H9 (cell line): ENCODE results near the gene FMN1. TPM values are rescaled to one million over a fixed set of nuclear protein-coding genes. Genes with fewer than 3 reads are reported as not detected.

Experiments used
- DNase-seq: peaks from one replicate; pipeline ENCODE4 v3.0.0-alpha.2; 2017
- H2AFZ ChIP-seq: one replicate; pipeline ENCODE4 v1.6.1; 2013; ENCODE audit warnings: mild to moderate bottlenecking, low read length, control low read depth, moderate library complexity
- H2AK5ac ChIP-seq: 2 replicates; pipeline ENCODE4 v1.6.1; 2013; ENCODE audit warnings: low read length, control low read depth, mixed read lengths; ENCODE audit not compliant: insufficient read length
- H2BK120ac ChIP-seq: one replicate; pipeline ENCODE4 v1.6.1; 2013; ENCODE audit warnings: low read depth, mild to moderate bottlenecking, low read length, control low read depth, inconsistent platforms; ENCODE audit not compliant: poor library complexity, severe bottlenecking
- H2BK12ac ChIP-seq: 2 replicates; pipeline ENCODE4 v1.6.1; 2013; ENCODE audit warnings: low read length, control low read depth, mixed read lengths, low read depth; ENCODE audit not compliant: insufficient read length
- H2BK15ac ChIP-seq: 2 replicates; pipeline ENCODE4 v1.6.1; 2013; ENCODE audit warnings: low read depth, low read length, control low read depth
- H2BK20ac ChIP-seq: one replicate; pipeline ENCODE4 v1.6.1; 2013; ENCODE audit warnings: low read depth, mild to moderate bottlenecking, low read length, control low read depth, inconsistent platforms; ENCODE audit not compliant: poor library complexity, severe bottlenecking
- H2BK5ac ChIP-seq: 2 replicates; pipeline ENCODE4 v1.6.1; 2013; ENCODE audit warnings: low read length, control low read depth, mixed read lengths; ENCODE audit not compliant: insufficient read length
- H3K14ac ChIP-seq: 2 replicates; pipeline ENCODE4 v1.6.1; 2013; ENCODE audit warnings: low read length, control low read depth; ENCODE audit not compliant: insufficient read depth
- H3K18ac ChIP-seq: 2 replicates; pipeline ENCODE4 v1.6.1; 2013; ENCODE audit warnings: low read depth, mild to moderate bottlenecking, mixed read lengths, low read length, control low read depth; ENCODE audit not compliant: insufficient read length
- H3K23ac ChIP-seq: 2 replicates; pipeline ENCODE4 v1.6.1; 2013; ENCODE audit warnings: low read length, control low read depth, mixed read lengths, low read depth; ENCODE audit not compliant: insufficient read length
- H3K23me2 ChIP-seq: 2 replicates; pipeline ENCODE4 v1.6.1; 2013; ENCODE audit warnings: low read depth, mild to moderate bottlenecking, mixed read lengths, low read length, control low read depth; ENCODE audit not compliant: insufficient read length, poor library complexity, severe bottlenecking
- H3K27ac ChIP-seq: 2 replicates; pipeline ENCODE4 v1.5.1; 2013; ENCODE audit warnings: low read length, control low read depth, mixed read lengths, low read depth; ENCODE audit not compliant: insufficient read length
- H3K27me3 ChIP-seq: 2 replicates; pipeline ENCODE4 v1.6.1; 2013; ENCODE audit warnings: low read length, control low read depth, inconsistent platforms; ENCODE audit not compliant: insufficient read depth
- H3K4ac ChIP-seq: 2 replicates; pipeline ENCODE4 v1.6.1; 2013; ENCODE audit warnings: low read depth, mild to moderate bottlenecking, control low read depth, inconsistent platforms, low read length, moderate library complexity
- H3K4me1 ChIP-seq: 2 replicates; pipeline ENCODE4 v1.6.1; 2013; ENCODE audit warnings: low read length, control low read depth, inconsistent platforms; ENCODE audit not compliant: insufficient read depth
- H3K4me2 ChIP-seq: 2 replicates; pipeline ENCODE4 v1.6.1; 2013; ENCODE audit warnings: low read length, control low read depth, mixed read lengths; ENCODE audit not compliant: insufficient read length, insufficient read depth
- H3K56ac ChIP-seq: 2 replicates; pipeline ENCODE4 v1.6.1; 2013; ENCODE audit warnings: low read depth, mild to moderate bottlenecking, mixed read lengths, low read length, control low read depth; ENCODE audit not compliant: insufficient read length
- H3K79me1 ChIP-seq: 2 replicates; pipeline ENCODE4 v1.6.1; 2013; ENCODE audit warnings: low read depth, mild to moderate bottlenecking, moderate library complexity, low read length, control low read depth, inconsistent platforms; ENCODE audit not compliant: insufficient read depth, poor library complexity, severe bottlenecking
- H3K79me2 ChIP-seq: 2 replicates; pipeline ENCODE4 v1.6.1; 2013; ENCODE audit warnings: low read length, control low read depth, inconsistent platforms; ENCODE audit not compliant: insufficient read depth
- H3K9ac ChIP-seq: 2 replicates; pipeline ENCODE4 v1.6.1; 2013; ENCODE audit warnings: low read length, control low read depth, mixed read lengths; ENCODE audit not compliant: insufficient read length; ENCODE audit errors: extremely low read depth
- H3K9me3 ChIP-seq: one replicate; pipeline ENCODE4 v1.6.1; 2013; ENCODE audit warnings: low read depth, low read length, inconsistent platforms; ENCODE audit not compliant: control insufficient read depth
- H3T11ph ChIP-seq: one replicate; pipeline ENCODE4 v1.6.1; 2013; ENCODE audit warnings: mild to moderate bottlenecking, low read length, control low read depth, inconsistent platforms
- H4K20me1 ChIP-seq: one replicate; pipeline ENCODE4 v1.6.1; 2013; ENCODE audit not compliant: control insufficient read depth, insufficient read length, insufficient read depth
- H4K5ac ChIP-seq: 2 replicates; pipeline ENCODE4 v1.6.1; 2013; ENCODE audit warnings: low read depth, mild to moderate bottlenecking, mixed read lengths, low read length, control low read depth; ENCODE audit not compliant: insufficient read length
- H4K8ac ChIP-seq: replicated peaks from 2 replicates; pipeline ENCODE4 v1.6.1; 2013; ENCODE audit warnings: low read length, control low read depth, mixed read lengths, low read depth; ENCODE audit not compliant: insufficient read length
- H4K91ac ChIP-seq: 2 replicates; pipeline ENCODE4 v1.6.1; 2013; ENCODE audit warnings: low read depth, mild to moderate bottlenecking, moderate library complexity, mixed read lengths, low read length, control low read depth; ENCODE audit not compliant: insufficient read length
- H3K27ac Mint-ChIP-seq, 3 experiments: 2 replicates in 2 of 3; 3 replicates in 1 of 3; pipeline ENCODE4 v1.8.0; 2020 to 2021; ENCODE audit warnings: mixed read lengths in 3 of 3, mild to moderate bottlenecking in 1 of 3, moderate library complexity in 1 of 3
- H3K27me3 Mint-ChIP-seq: 2 replicates; pipeline ENCODE4 v1.8.0; 2021; ENCODE audit warnings: low read depth, mild to moderate bottlenecking, moderate library complexity, mixed read lengths
- H3K36me3 Mint-ChIP-seq, 3 experiments: 2 replicates in 2 of 3; 3 replicates in 1 of 3; pipeline ENCODE4 v1.8.0; 2020 to 2021; ENCODE audit warnings: low read depth in 3 of 3, mixed read lengths in 3 of 3; ENCODE audit not compliant: insufficient read depth in 1 of 3
- H3K4me1 Mint-ChIP-seq, 2 experiments: 2 replicates each; pipeline ENCODE4 v1.8.0; 2020; ENCODE audit warnings: mixed read lengths in 2 of 2
- H3K4me3 Mint-ChIP-seq, 2 experiments: 2 replicates in 1 of 2; 3 replicates in 1 of 2; pipeline ENCODE4 v1.8.0; 2020 to 2021; ENCODE audit warnings: mild to moderate bottlenecking in 2 of 2, mixed read lengths in 2 of 2, moderate library complexity in 1 of 2
- H3K9me3 Mint-ChIP-seq, 2 experiments: 2 replicates in 1 of 2; 3 replicates in 1 of 2; pipeline ENCODE4 v1.8.0; 2020; ENCODE audit warnings: mild to moderate bottlenecking in 2 of 2, mixed read lengths in 2 of 2, moderate library complexity in 1 of 2
- WGBS: extraction: QIAGEN DNeasy Blood & Tissue Kit; methylation state at CpG from one replicate; pipeline ENCODE4 v1.1.7; 2013; ENCODE audit warnings: missing lambda C conversion rate, low lambda C conversion rate, mixed read lengths; ENCODE audit not compliant: insufficient read length; ENCODE audit errors: extremely low coverage; 5-methylcytosine and 5-hydroxymethylcytosine counted together
- total RNA-seq: library from RNA; stranded (reverse); gene quantifications from 2 replicates; pipeline ENCODE4 v1.2.1, GENCODE V29; 2021
- TF ChIP-seq, protein P1 (sequence below): fragments of 200-600 bp; sonication (generic); conservative IDR thresholded peaks from 3 replicates; pipeline ENCODE4 v1.8.0; 2021; ENCODE audit warnings: antibody characterized with exemption, mild to moderate bottlenecking

Gene FMN1
- total RNA-seq, 1 experiment from 2014 or later, result 1.9 TPM

DNA sequence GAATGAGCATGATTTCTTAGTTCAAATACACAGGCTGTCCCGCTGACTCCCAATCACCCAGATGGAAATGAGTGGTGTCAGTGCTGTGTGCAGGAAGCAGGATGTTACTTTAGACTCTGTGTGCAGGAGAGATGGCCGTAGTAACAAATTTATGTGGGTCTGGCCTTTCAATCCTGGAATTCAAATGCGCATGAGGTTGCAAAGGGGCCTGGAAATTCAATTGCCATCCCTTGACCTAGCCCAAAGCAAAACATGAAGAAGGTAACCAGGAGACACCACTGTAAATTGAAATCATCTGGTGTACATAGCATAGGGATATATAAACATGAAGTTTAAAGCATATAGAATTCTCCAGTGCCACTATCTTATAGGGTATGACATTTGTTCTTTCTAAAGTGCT, 443.5 kb downstream of the FMN1 start:
- H2AFZ ChIP-seq, result no peak overlapping the region
- H4K91ac ChIP-seq, result no peak overlapping the region
- no CpG with 5 or more reads among the region's 3 CpGs for WGBS
- H3K4me1 ChIP-seq, result peaks cover 3% of the 10 kb centered on the region; the same call in 1 of the 2 replicates
- no peaks in the 10 kb centered on the region for H4K20me1 ChIP-seq
- Mint-ChIP-seq H3K27ac (no peak overlapping the region), H3K9me3 (peaks cover 0 to under 1% of the 10 kb centered on the region in 2 experiments; a peak in 1 of 5 replicates), H3K4me3 (no peak overlapping the region), H3K4me1 (peaks cover 8% of the 10 kb centered on the region in 2 experiments; a peak in 3 of 4 replicates), H3K27me3 (no peaks in the 10 kb centered on the region), H3K36me3 (no peaks in the 10 kb centered on the region)
- H2BK120ac ChIP-seq, result no peak overlapping the region
- H2BK15ac ChIP-seq, result no peak overlapping the region
- no peak overlapping the region for H3K23ac ChIP-seq
- H3K4ac ChIP-seq, result no peak overlapping the region
- H4K5ac ChIP-seq, result no peak overlapping the region
- H2BK20ac ChIP-seq, result no peak overlapping the region
- no peak overlapping the region for H3K18ac ChIP-seq
- no peak overlapping the region for H3K9ac ChIP-seq
- H3K23me2 ChIP-seq, result no peaks in the 10 kb centered on the region
- H3K14ac ChIP-seq, result no peak overlapping the region
- no peaks in the 10 kb centered on the region for H3K27me3 ChIP-seq
- no peak overlapping the region for H2BK5ac ChIP-seq
- H3K4me2 ChIP-seq, result no peak overlapping the region
- H3T11ph ChIP-seq, result no peak overlapping the region
- no peaks in the 10 kb centered on the region for H3K9me3 ChIP-seq
- TF ChIP-seq, protein P1, sequence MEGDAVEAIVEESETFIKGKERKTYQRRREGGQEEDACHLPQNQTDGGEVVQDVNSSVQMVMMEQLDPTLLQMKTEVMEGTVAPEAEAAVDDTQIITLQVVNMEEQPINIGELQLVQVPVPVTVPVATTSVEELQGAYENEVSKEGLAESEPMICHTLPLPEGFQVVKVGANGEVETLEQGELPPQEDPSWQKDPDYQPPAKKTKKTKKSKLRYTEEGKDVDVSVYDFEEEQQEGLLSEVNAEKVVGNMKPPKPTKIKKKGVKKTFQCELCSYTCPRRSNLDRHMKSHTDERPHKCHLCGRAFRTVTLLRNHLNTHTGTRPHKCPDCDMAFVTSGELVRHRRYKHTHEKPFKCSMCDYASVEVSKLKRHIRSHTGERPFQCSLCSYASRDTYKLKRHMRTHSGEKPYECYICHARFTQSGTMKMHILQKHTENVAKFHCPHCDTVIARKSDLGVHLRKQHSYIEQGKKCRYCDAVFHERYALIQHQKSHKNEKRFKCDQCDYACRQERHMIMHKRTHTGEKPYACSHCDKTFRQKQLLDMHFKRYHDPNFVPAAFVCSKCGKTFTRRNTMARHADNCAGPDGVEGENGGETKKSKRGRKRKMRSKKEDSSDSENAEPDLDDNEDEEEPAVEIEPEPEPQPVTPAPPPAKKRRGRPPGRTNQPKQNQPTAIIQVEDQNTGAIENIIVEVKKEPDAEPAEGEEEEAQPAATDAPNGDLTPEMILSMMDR, result no peak
- no peaks in the 10 kb centered on the region for H3K79me2 ChIP-seq
- no peak overlapping the region for H3K56ac ChIP-seq
- no peaks in the 10 kb centered on the region for H3K79me1 ChIP-seq
- no peak overlapping the region for H3K27ac ChIP-seq
- DNase-seq, result no peak
- no peak overlapping the region for H2AK5ac ChIP-seq
- no peak overlapping the region for H4K8ac ChIP-seq
- H2BK12ac ChIP-seq, result no peak overlapping the region
